Endodermal cell (in vitro differentiated cells): ENCODE results near the gene TOM1. TPM values are rescaled to one million over a fixed set of nuclear protein-coding genes. Genes with fewer than 3 reads are reported as not detected.
A peak's percentile ranks its signal among the peaks of the same experiment; 100 is the strongest.

Source experiments
- DNase-seq: peaks from one replicate; pipeline ENCODE4 v3.0.0-alpha.2; 2017
- H3K27ac ChIP-seq: 2 replicates; pipeline ENCODE4 v1.5.1; 2013; ENCODE audit warnings: mild to moderate bottlenecking, low read depth, low read length, moderate library complexity
- H3K27me3 ChIP-seq: 2 replicates; pipeline ENCODE4 v1.6.1; 2013; ENCODE audit warnings: mild to moderate bottlenecking, low read length, moderate library complexity; ENCODE audit not compliant: insufficient read depth, control insufficient read depth, poor library complexity, severe bottlenecking
- H3K36me3 ChIP-seq: 2 replicates; pipeline ENCODE4 v1.7.0; 2013; ENCODE audit warnings: mild to moderate bottlenecking, low read length, moderate library complexity; ENCODE audit not compliant: control insufficient read depth, insufficient read depth
- H3K4me1 ChIP-seq: one replicate; pipeline ENCODE4 v1.7.0; 2013; ENCODE audit warnings: low read length; ENCODE audit not compliant: control insufficient read depth, insufficient read depth
- H3K4me3 ChIP-seq: 2 replicates; pipeline ENCODE4 v1.5.1; 2013; ENCODE audit warnings: mild to moderate bottlenecking, low read length, moderate library complexity
- H3K9ac ChIP-seq: 2 replicates; pipeline ENCODE4 v1.6.1; 2013; ENCODE audit warnings: mild to moderate bottlenecking, low read length, moderate library complexity; ENCODE audit not compliant: poor library complexity, severe bottlenecking; ENCODE audit errors: extremely low read depth
- H3K9me3 ChIP-seq: 2 replicates; pipeline ENCODE4 v1.6.1; 2013; ENCODE audit warnings: mild to moderate bottlenecking, low read length, moderate library complexity; ENCODE audit not compliant: control insufficient read depth
- H3K27ac Mint-ChIP-seq: 2 replicates; pipeline ENCODE4 v1.8.0; 2020; ENCODE audit warnings: mixed read lengths
- H3K27me3 Mint-ChIP-seq: 2 replicates; pipeline ENCODE4 v1.8.0; 2021; ENCODE audit warnings: mild to moderate bottlenecking, mixed read lengths; ENCODE audit not compliant: insufficient read depth
- H3K36me3 Mint-ChIP-seq: 2 replicates; pipeline ENCODE4 v1.8.0; 2020; ENCODE audit warnings: low read depth, mixed read lengths
- H3K4me1 Mint-ChIP-seq: 2 replicates; pipeline ENCODE4 v1.8.0; 2020; ENCODE audit warnings: mixed read lengths
- H3K4me3 Mint-ChIP-seq: 2 replicates; pipeline ENCODE4 v1.8.0; 2020; ENCODE audit warnings: mild to moderate bottlenecking, moderate library complexity, mixed read lengths
- H3K9me3 Mint-ChIP-seq: 2 replicates; pipeline ENCODE4 v1.8.0; 2020; ENCODE audit warnings: mild to moderate bottlenecking, mixed read lengths
- CTCF ChIP-seq: fragments of 200-600 bp; sonication (generic); conservative IDR thresholded peaks from 2 replicates; pipeline ENCODE4 v1.5.0; 2021; ENCODE audit warnings: antibody characterized with exemption, mild to moderate bottlenecking
- WGBS, 2 experiments: methylation state at CpG; one replicate each; pipeline versions ENCODE4 v1.1.5 to v1.1.7; 2013; ENCODE audit warnings: missing lambda C conversion rate in 2 of 2, mixed read lengths in 1 of 2; ENCODE audit not compliant: insufficient coverage in 1 of 2, insufficient read length in 1 of 2; 5-methylcytosine and 5-hydroxymethylcytosine counted together
- total RNA-seq, 2 donors: library from RNA; stranded (reverse); fragmentation: NEBNext Ultra II Directional in 1 of 2; extraction: Animal tissue kit (Norgen Biotek cat#: 25700) in 1 of 2; gene quantifications; 2 replicates in 1 of 2; 3 replicates in 1 of 2; pipeline ENCODE4 v1.2.1, GENCODE V29; 2021

The TOM1 gene
- total RNA-seq, 2 donors from 2014 or later: 31.3 to 33.3 TPM

- Histone ChIP-seq H3K27me3 (peaks cover 10% of the 10 kb centered on the region), H3K4me3 (peak within 1 kb of the TSS; percentile 81), H3K27ac (no peak within 1 kb of the TSS), H3K9me3 (no peaks in the 10 kb centered on the region), H3K9ac (peak within 1 kb of the TSS; percentile 40), H3K36me3 (peaks cover 6% of the 10 kb centered on the region), H3K4me1 (peaks cover 19% of the 10 kb centered on the region)
- peak within 1 kb of the TSS; percentile 91 for H3K27ac Mint-ChIP-seq
- no peaks in the 10 kb centered on the region for H3K9me3 Mint-ChIP-seq
- 10 to 13% methylated on average over 20 to 47 of the region's 47 CpGs for WGBS, 2 experiments
- H3K4me3 Mint-ChIP-seq: peak within 1 kb of the TSS; percentile 56
- peak; percentile 92 for DNase-seq
- H3K4me1 Mint-ChIP-seq: peaks cover 49% of the 10 kb centered on the region
- H3K27me3 Mint-ChIP-seq: peaks cover 17% of the 10 kb centered on the region
- no peak for TF ChIP-seq CTCF
- peaks cover 12% of the 10 kb centered on the region for H3K36me3 Mint-ChIP-seq
Measured at GRCh38 chr22:35380537-35381423, 81.1 kb downstream of the TOM1 start, which contains the start of gene HMOX1. Gene HMOX1 (plus strand): TSS chr22:35381096. CDS start chr22:35381174, 78 bp downstream.

- Histone ChIP-seq H3K4me1 (peaks cover 19% of the 10 kb centered on the region), H3K27me3 (peaks cover 10% of the 10 kb centered on the region), H3K36me3 (peaks cover 7% of the 10 kb centered on the region), H3K27ac (no peak overlapping the region), H3K9ac (peak overlapping the region; percentile 40), H3K9me3 (no peaks in the 10 kb centered on the region), H3K4me3 (peak overlapping the region; percentile 81)
- WGBS, 2 experiments: 83 to 86% methylated on average over 5 of the region's 5 CpGs
- Mint-ChIP-seq H3K9me3 (no peaks in the 10 kb centered on the region), H3K27ac (peak overlapping the region; percentile 48), H3K4me3 (peak overlapping the region; percentile 56), H3K27me3 (peaks cover 17% of the 10 kb centered on the region), H3K4me1 (peaks cover 47% of the 10 kb centered on the region), H3K36me3 (peaks cover 15% of the 10 kb centered on the region)
- TF ChIP-seq CTCF: no peak
- DNase-seq: no peak
Measured at GRCh38 chr22:35381424-35382009, 81.8 kb downstream of the TOM1 start.

GRCh38 chr22:35383679-35384071 lies 84.0 kb downstream of the TOM1 start:
- peaks cover 10% of the 10 kb centered on the region for H3K27me3 ChIP-seq
- Mint-ChIP-seq H3K27me3 (peaks cover 17% of the 10 kb centered on the region), H3K27ac (no peak overlapping the region), H3K4me3 (no peak overlapping the region), H3K36me3 (peaks cover 23% of the 10 kb centered on the region), H3K4me1 (peaks cover 26% of the 10 kb centered on the region), H3K9me3 (no peaks in the 10 kb centered on the region)
- no peak overlapping the region for H3K9ac ChIP-seq
- no peak overlapping the region for H3K27ac ChIP-seq
- TF ChIP-seq CTCF: no peak
- H3K4me1 ChIP-seq: peaks cover 7% of the 10 kb centered on the region
- no peak for DNase-seq
- 80 to 83% methylated on average over 1 to 2 of the region's 3 CpGs for WGBS, 2 experiments
- H3K36me3 ChIP-seq: peaks cover 17% of the 10 kb centered on the region
- no peak overlapping the region for H3K4me3 ChIP-seq
- H3K9me3 ChIP-seq: no peaks in the 10 kb centered on the region
